Keratinocyte (primary cell): ENCODE results near the gene C9orf50. TPM values are rescaled to one million over a fixed set of nuclear protein-coding genes. Genes with fewer than 3 reads are reported as not detected.

Experiments
- DNase-seq: peaks from one replicate; pipeline ENCODE4 v3.0.0-alpha.2; 2011; ENCODE audit warnings: low read depth, missing footprints, low spot score
- FAIRE-seq: peaks from 2 replicates; lab custom pipeline; 2011; peaks lifted over from hg19 to GRCh38; lab: Jason Lieb, UNC
- H2AFZ ChIP-seq: 2 replicates; pipeline ENCODE4 v1.6.0; 2012; ENCODE audit warnings: low read length, control low read depth, inconsistent platforms; ENCODE audit not compliant: control insufficient read depth
- H3K27ac ChIP-seq: 2 replicates; pipeline ENCODE4 v1.5.1; 2011; ENCODE audit warnings: low read length; ENCODE audit not compliant: control insufficient read depth, insufficient read depth
- H3K27me3 ChIP-seq: 3 replicates; pipeline ENCODE4 v1.6.0; 2011; ENCODE audit warnings: low read length; ENCODE audit not compliant: control insufficient read depth, insufficient read depth; ENCODE audit errors: extremely low read depth
- H3K36me3 ChIP-seq, 2 experiments: 2 replicates in 1 of 2; 3 replicates in 1 of 2; pipeline ENCODE4 v1.5.1; 2011; ENCODE audit warnings: low read length in 2 of 2, mild to moderate bottlenecking in 1 of 2; ENCODE audit not compliant: control insufficient read depth in 2 of 2, insufficient read depth in 2 of 2; ENCODE audit errors: extremely low read depth in 1 of 2
- H3K4me1 ChIP-seq: 3 replicates; pipeline ENCODE4 v1.5.1; 2011; ENCODE audit warnings: low read length; ENCODE audit not compliant: control insufficient read depth, insufficient read depth; ENCODE audit errors: extremely low read depth
- H3K4me2 ChIP-seq: 3 replicates; pipeline ENCODE4 v1.6.0; 2011; ENCODE audit warnings: low read depth, low read length; ENCODE audit not compliant: control insufficient read depth, insufficient read depth; ENCODE audit errors: extremely low read depth
- H3K4me3 ChIP-seq, 3 experiments: fragments of 200-600 bp in 1 of 3; sonication (generic) in 1 of 3; 2 replicates in 2 of 3; 3 replicates in 1 of 3; pipeline ENCODE4 v1.5.1; 2011 to 2016; ENCODE audit warnings: low read length in 3 of 3, mild to moderate bottlenecking in 3 of 3, control low read depth in 2 of 3, inconsistent platforms in 1 of 3, low read depth in 1 of 3, mixed read lengths in 1 of 3, mixed run types in 1 of 3, moderate library complexity in 1 of 3; ENCODE audit not compliant: control insufficient read depth in 2 of 3, insufficient read depth in 2 of 3; ENCODE audit errors: extremely low read depth in 1 of 3
- H3K79me2 ChIP-seq: 2 replicates; pipeline ENCODE4 v1.6.0; 2012; ENCODE audit warnings: low read length; ENCODE audit not compliant: control insufficient read depth, insufficient read depth
- H3K9ac ChIP-seq: 3 replicates; pipeline ENCODE4 v1.6.0; 2011; ENCODE audit warnings: low read length; ENCODE audit not compliant: control insufficient read depth, insufficient read depth; ENCODE audit errors: extremely low read depth
- H3K9me1 ChIP-seq: 3 replicates; pipeline ENCODE4 v1.6.0; 2011; ENCODE audit warnings: low read length; ENCODE audit not compliant: control insufficient read depth, insufficient read depth; ENCODE audit errors: extremely low read depth
- H3K9me3 ChIP-seq: 2 replicates; pipeline ENCODE4 v1.5.1; 2012; ENCODE audit warnings: low read depth, low read length; ENCODE audit not compliant: control insufficient read depth
- H4K20me1 ChIP-seq: 3 replicates; pipeline ENCODE4 v1.6.0; 2011; ENCODE audit warnings: low read length; ENCODE audit not compliant: control insufficient read depth, insufficient read depth; ENCODE audit errors: extremely low read depth
- EZH2 ChIP-seq: IDR thresholded peaks from one replicate; pipeline ENCODE4 v1.6.1; 2012; ENCODE audit warnings: inconsistent platforms, mild to moderate bottlenecking, low read length, moderate library complexity
- dilution Hi-C: fragments of 300-500 bp; cut with MboI; formaldehyde crosslinking; loops from one replicate; pipeline ENCODE4 v1.7.0; 2020; ENCODE audit warnings: low sequenced_read_pairs; ENCODE audit not compliant: extremely low pct_ligation_motif_present
- polyA plus RNA-seq, 5 experiments: library from polyadenylated mRNA; depleted of rRNA in 3 of 5; stranded (reverse) in 3 of 5; stranded (forward) in 1 of 5; unstranded in 1 of 5; fragments of >200 nt; gene quantifications; 1 replicate in 1 of 5; 2 replicates in 3 of 5; 3 replicates in 1 of 5; pipeline versions ENCODE4 v1.2.1 to v1.2.3, GENCODE V29; 2011 to 2012; ENCODE audit warnings: missing spikeins in 2 of 5, low read depth in 1 of 5, low replicate concordance in 1 of 5
- TF ChIP-seq, protein P1 (sequence below), 3 experiments: IDR thresholded peaks in 1 of 3; conservative IDR thresholded peaks in 1 of 3; optimal IDR thresholded peaks in 1 of 3; 2 replicates in 2 of 3; 3 replicates in 1 of 3; pipeline versions ENCODE3 to v1.5.1; 2011; ENCODE audit warnings: low read length in 3 of 3, mild to moderate bottlenecking in 3 of 3, moderate library complexity in 2 of 3, control low read depth in 1 of 3, inconsistent platforms in 1 of 3; ENCODE audit not compliant: insufficient read depth in 2 of 3; ENCODE audit errors: extremely low read depth in 1 of 3

The C9orf50 gene
- polyA plus RNA-seq, 1 donor (not counting 4 experiments of a cell fraction or from before 2014, with no cell fraction given), result not detected

DNA sequence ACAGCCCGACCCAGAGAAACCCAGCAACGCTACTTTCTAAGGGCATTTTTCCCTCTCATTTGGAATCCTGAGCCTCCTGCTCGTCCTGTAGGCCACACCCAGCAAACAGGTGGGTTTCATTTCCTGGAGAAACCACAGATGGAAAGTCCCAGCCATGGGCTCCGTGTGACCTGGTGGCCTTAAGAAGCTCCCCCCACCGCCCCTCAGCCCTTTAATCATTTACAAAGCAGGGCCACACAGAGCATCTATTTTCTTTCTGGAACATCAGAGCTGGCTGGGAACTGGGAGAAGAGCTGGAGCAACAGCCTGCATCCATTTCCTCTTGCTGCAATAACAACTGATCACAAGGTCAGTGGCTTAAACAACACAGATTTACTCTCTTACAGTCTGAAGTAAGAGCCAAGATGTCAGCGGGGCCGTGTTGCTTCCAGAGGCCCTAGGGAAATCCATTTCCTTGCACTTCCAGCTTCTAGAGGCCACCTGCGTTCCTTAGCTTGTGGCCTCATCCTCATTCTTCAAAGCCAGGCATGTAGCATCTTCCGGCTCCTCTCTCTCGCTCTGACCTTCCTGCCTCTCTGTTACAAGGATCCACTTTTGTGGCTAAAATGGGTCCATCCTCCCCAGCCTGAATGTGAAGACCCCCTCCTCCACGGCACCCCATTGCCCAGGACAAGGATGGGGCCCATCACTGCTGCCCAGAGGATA is 40.5 kb downstream of the C9orf50 start:
- H3K4me1 ChIP-seq, result no peaks in the 10 kb centered on the region
- H2AFZ ChIP-seq, result no peak overlapping the region
- no peak overlapping the region for H3K4me2 ChIP-seq
- H4K20me1 ChIP-seq, result no peaks in the 10 kb centered on the region
- FAIRE-seq (no peak), DNase-seq (no peak)
- H3K27ac ChIP-seq, result no peak overlapping the region
- TF ChIP-seq, protein P1, sequence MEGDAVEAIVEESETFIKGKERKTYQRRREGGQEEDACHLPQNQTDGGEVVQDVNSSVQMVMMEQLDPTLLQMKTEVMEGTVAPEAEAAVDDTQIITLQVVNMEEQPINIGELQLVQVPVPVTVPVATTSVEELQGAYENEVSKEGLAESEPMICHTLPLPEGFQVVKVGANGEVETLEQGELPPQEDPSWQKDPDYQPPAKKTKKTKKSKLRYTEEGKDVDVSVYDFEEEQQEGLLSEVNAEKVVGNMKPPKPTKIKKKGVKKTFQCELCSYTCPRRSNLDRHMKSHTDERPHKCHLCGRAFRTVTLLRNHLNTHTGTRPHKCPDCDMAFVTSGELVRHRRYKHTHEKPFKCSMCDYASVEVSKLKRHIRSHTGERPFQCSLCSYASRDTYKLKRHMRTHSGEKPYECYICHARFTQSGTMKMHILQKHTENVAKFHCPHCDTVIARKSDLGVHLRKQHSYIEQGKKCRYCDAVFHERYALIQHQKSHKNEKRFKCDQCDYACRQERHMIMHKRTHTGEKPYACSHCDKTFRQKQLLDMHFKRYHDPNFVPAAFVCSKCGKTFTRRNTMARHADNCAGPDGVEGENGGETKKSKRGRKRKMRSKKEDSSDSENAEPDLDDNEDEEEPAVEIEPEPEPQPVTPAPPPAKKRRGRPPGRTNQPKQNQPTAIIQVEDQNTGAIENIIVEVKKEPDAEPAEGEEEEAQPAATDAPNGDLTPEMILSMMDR (optimal IDR thresholded peaks at IDR 0.05 in 1 of 3, IDR thresholded peaks at IDR 0.05 in 1 of 3, conservative IDR thresholded peaks at IDR 0.05 in 1 of 3; ENCODE audit: extremely low read depth in 1 of 3, insufficient read depth in 2 of 3, low read length in 3 of 3), result no peak
- no peak for TF ChIP-seq EZH2
- H3K79me2 ChIP-seq, result no peaks in the 10 kb centered on the region
- no peaks in the 10 kb centered on the region for H3K27me3 ChIP-seq
- dilution Hi-C loops, result no loop called here
- no peaks in the 10 kb centered on the region for H3K9me1 ChIP-seq
- H3K4me3 ChIP-seq, result no peak overlapping the region
- no peaks in the 10 kb centered on the region for H3K9me3 ChIP-seq
- H3K36me3 ChIP-seq, result no peaks in the 10 kb centered on the region
- no peak overlapping the region for H3K9ac ChIP-seq

DNA sequence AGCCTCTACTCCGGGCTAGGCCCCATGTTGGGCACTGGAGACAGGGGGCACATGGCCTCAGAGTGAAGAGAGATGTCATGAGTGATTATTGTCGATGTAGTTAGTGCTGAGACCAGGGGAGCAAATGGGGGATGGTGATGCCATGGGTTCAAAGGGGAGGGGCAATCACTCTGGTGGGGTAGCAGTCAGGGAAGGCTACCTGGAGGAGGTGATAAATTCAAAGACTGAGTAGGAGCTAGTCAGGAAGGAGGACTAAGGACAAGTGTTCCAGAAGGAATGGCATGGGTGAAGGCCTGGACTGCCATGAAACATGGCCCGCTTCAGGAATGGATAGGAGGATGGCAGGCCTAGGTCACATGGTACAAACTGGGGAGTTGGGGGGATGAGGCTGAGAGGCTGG is 41.6 kb downstream of the C9orf50 start:
- Histone ChIP-seq H4K20me1 (no peaks in the 10 kb centered on the region), H3K36me3 (no peaks in the 10 kb centered on the region), H3K9ac (no peak overlapping the region), H3K4me3 (no peak overlapping the region), H3K27ac (no peak overlapping the region), H3K9me1 (no peaks in the 10 kb centered on the region), H2AFZ (no peak overlapping the region), H3K4me2 (no peak overlapping the region), H3K4me1 (no peaks in the 10 kb centered on the region), H3K79me2 (no peaks in the 10 kb centered on the region), H3K9me3 (no peaks in the 10 kb centered on the region), H3K27me3 (no peaks in the 10 kb centered on the region)
- dilution Hi-C loops, result no loop called here
- FAIRE-seq (no peak), DNase-seq (no peak)
- TF ChIP-seq EZH2, result no peak
- TF ChIP-seq, protein P1 (optimal IDR thresholded peaks at IDR 0.05 in 1 of 3, IDR thresholded peaks at IDR 0.05 in 1 of 3, conservative IDR thresholded peaks at IDR 0.05 in 1 of 3; ENCODE audit: extremely low read depth in 1 of 3, insufficient read depth in 2 of 3, low read length in 3 of 3), result no peak
